HepG2 (cell line): Measurements from ENCODE around the gene LYZL1. TPM values are rescaled to one million over a fixed set of nuclear protein-coding genes. Genes with fewer than 3 reads are reported as not detected.

Experiments
- AGO2 ChIP-seq: fragments of 200-400 bp; formaldehyde crosslinking; optimal IDR thresholded peaks from 2 replicates; pipeline ENCODE3; 2017; ENCODE audit warnings: mild to moderate bottlenecking, low read depth, low read length, moderate library complexity
- ARHGAP35 ChIP-seq: sonication (generic); formaldehyde crosslinking; IDR thresholded peaks from 2 replicates; pipeline ENCODE4 v1.9.0; 2022; ENCODE audit warnings: mild to moderate bottlenecking, inconsistent platforms, moderate library complexity, missing genetic modification reagents, borderline replicate concordance
- ELK4 ChIP-seq: sonication (generic); formaldehyde crosslinking; IDR thresholded peaks from 2 replicates; pipeline ENCODE4 v1.9.0; 2021; ENCODE audit warnings: missing genetic modification reagents, borderline replicate concordance
- HES4 ChIP-seq: sonication (generic); formaldehyde crosslinking; IDR thresholded peaks from 2 replicates; pipeline ENCODE4 v1.9.0; 2021; ENCODE audit warnings: mild to moderate bottlenecking, missing genetic modification reagents, borderline replicate concordance
- IKZF5 ChIP-seq: IDR thresholded peaks from 2 replicates; pipeline ENCODE4 v1.6.1; 2018; ENCODE audit warnings: missing genetic modification reagents, mild to moderate bottlenecking, missing compliant biosample characterization
- KLF16 ChIP-seq, 2 experiments: sonication (generic) in 1 of 2; formaldehyde crosslinking in 1 of 2; IDR thresholded peaks; 2 replicates each; pipeline versions ENCODE4 v1.6.1 to v1.8.0; 2016 to 2023; ENCODE audit warnings: missing genetic modification reagents in 2 of 2, missing compliant biosample characterization in 1 of 2
- KMT2B ChIP-seq: IDR thresholded peaks from 2 replicates; pipeline ENCODE4 v1.6.1; 2016; ENCODE audit warnings: missing genetic modification reagents, missing compliant biosample characterization
- NFATC3 ChIP-seq: sonication (generic); formaldehyde crosslinking; IDR thresholded peaks from 2 replicates; pipeline ENCODE4 v1.5.1; 2020; ENCODE audit warnings: mild to moderate bottlenecking, missing genetic modification reagents
- PAWR ChIP-seq: sonication (generic); formaldehyde crosslinking; IDR thresholded peaks from 2 replicates; pipeline ENCODE4 v1.4.0; 2020; ENCODE audit warnings: missing genetic modification reagents, mild to moderate bottlenecking, borderline replicate concordance
- PPARG ChIP-seq: conservative IDR thresholded peaks from 2 replicates; pipeline ENCODE4 v1.6.1; 2016; ENCODE audit warnings: missing biosample characterization, missing genetic modification reagents
- TAF1 ChIP-seq: sonication (generic); formaldehyde crosslinking; IDR thresholded peaks from 2 replicates; pipeline ENCODE4 v1.4.0; 2020; ENCODE audit warnings: missing genetic modification reagents
- TOE1 ChIP-seq: sonication (generic); formaldehyde crosslinking; IDR thresholded peaks from 2 replicates; pipeline ENCODE4 v1.4.0; 2020; ENCODE audit warnings: mild to moderate bottlenecking, missing genetic modification reagents
- TRIM24 ChIP-seq: sonication (generic); formaldehyde crosslinking; IDR thresholded peaks from 2 replicates; pipeline ENCODE4 v1.8.0; 2022; ENCODE audit warnings: mild to moderate bottlenecking, missing genetic modification reagents
- ZBTB20 ChIP-seq: sonication (generic); formaldehyde crosslinking; IDR thresholded peaks from 2 replicates; pipeline ENCODE4 v1.8.1; 2023; ENCODE audit warnings: missing genetic modification reagents, low read depth, mild to moderate bottlenecking, borderline replicate concordance
- ZKSCAN1 ChIP-seq: fragments of 150-350 bp; IDR thresholded peaks from 2 replicates; pipeline ENCODE4 v1.6.1; 2014; ENCODE audit warnings: low read length
- ZNF18 ChIP-seq: sonication (generic); formaldehyde crosslinking; IDR thresholded peaks from 2 replicates; pipeline ENCODE4 v1.8.0; 2022; ENCODE audit warnings: mild to moderate bottlenecking, missing genetic modification reagents; ENCODE audit not compliant: insufficient replicate concordance
- ZNF30 ChIP-seq: sonication (generic); formaldehyde crosslinking; IDR thresholded peaks from 2 replicates; pipeline ENCODE4 v1.5.0; 2020; ENCODE audit warnings: mild to moderate bottlenecking, missing genetic modification reagents
- ZNF572 ChIP-seq: sonication (generic); formaldehyde crosslinking; IDR thresholded peaks from 2 replicates; pipeline ENCODE4 v1.5.1; 2020; ENCODE audit warnings: mild to moderate bottlenecking, missing genetic modification reagents
- ZNF678 ChIP-seq: sonication (generic); formaldehyde crosslinking; IDR thresholded peaks from 2 replicates; pipeline ENCODE4 v1.4.0; 2020; ENCODE audit warnings: mild to moderate bottlenecking, missing genetic modification reagents
- ZNF776 ChIP-seq: sonication (generic); formaldehyde crosslinking; IDR thresholded peaks from 2 replicates; pipeline ENCODE4 v1.4.0; 2020; ENCODE audit warnings: mild to moderate bottlenecking, missing genetic modification reagents
- ZSCAN30 ChIP-seq: sonication (generic); formaldehyde crosslinking; IDR thresholded peaks from 2 replicates; pipeline ENCODE4 v1.5.0; 2020; ENCODE audit warnings: mild to moderate bottlenecking, missing genetic modification reagents
- polyA plus RNA-seq, 8 experiments: library from polyadenylated mRNA; depleted of rRNA in 3 of 8; stranded (reverse) in 7 of 8; unstranded in 1 of 8; fragments of >200 nt; fragmentation: Illumina TruSeq in 4 of 8; extraction: Trizol in 4 of 8; gene quantifications; 2 replicates each; pipeline versions ENCODE4 v1.2.1 to v1.2.3, GENCODE V29; 2011 to 2016; ENCODE audit warnings: low read depth in 4 of 8, missing spikeins in 1 of 8, mixed read lengths in 1 of 8; ENCODE audit not compliant: insufficient read depth in 1 of 8
- total RNA-seq, 5 experiments: library from RNA; depleted of rRNA; stranded (reverse); fragments of >200 nt; fragmentation: Illumina TruSeq; extraction: Trizol; gene quantifications; 2 replicates each; pipeline ENCODE4 v1.2.3, GENCODE V29; 2016; ENCODE audit warnings: low read depth in 1 of 5
- TF ChIP-seq, protein P1 (sequence below): sonication (generic); formaldehyde crosslinking; IDR thresholded peaks from 2 replicates; pipeline ENCODE4 v1.4.0; 2020; ENCODE audit warnings: missing genetic modification reagents

The LYZL1 gene
- total and polyA plus RNA-seq, 2 of the 13 experiments (the other 11 are each of a cell fraction or from before 2014, with no cell fraction given): not detected

GRCh38 chr10:29326886-29327745 lies 38.2 kb downstream of the LYZL1 start (continued):
- no peak for TF ChIP-seq ZBTB20 (CRISPR knock-in tag)
- no peak; the same call in 1 of the 2 replicates for TF ChIP-seq KMT2B (CRISPR knock-in tag)
- no peak for TF ChIP-seq TRIM24 (CRISPR knock-in tag)
- TF ChIP-seq AGO2: no peak
- TF ChIP-seq ELK4: no peak
- no peak for TF ChIP-seq ZNF30
- no peak for TF ChIP-seq ZNF572 (CRISPR knock-in tag)
- TF ChIP-seq KLF16 (CRISPR knock-in tag; IDR thresholded peaks at IDR 0.05): peak in 1 of 2 experiments; percentile 38; a peak in 1 of 4 replicates
- no peak for TF ChIP-seq NFATC3
- peak; percentile 41; the same call in 1 of the 2 replicates for TF ChIP-seq TAF1 (CRISPR knock-in tag)
- TF ChIP-seq HES4: no peak
- TF ChIP-seq PAWR: no peak
- no peak for TF ChIP-seq ARHGAP35
- TF ChIP-seq ZNF776: no peak
- no peak for TF ChIP-seq ZNF18 (CRISPR knock-in tag)
- TF ChIP-seq PPARG (CRISPR knock-in tag): peak; percentile 38; the same call in 1 of the 2 replicates
- TF ChIP-seq IKZF5 (CRISPR knock-in tag): no peak
- no peak for TF ChIP-seq ZKSCAN1
- TF ChIP-seq ZNF678 (CRISPR knock-in tag): no peak
- no peak for TF ChIP-seq TOE1 (CRISPR knock-in tag)
- TF ChIP-seq ZSCAN30 (CRISPR knock-in tag): no peak
- TF ChIP-seq, protein P1, sequence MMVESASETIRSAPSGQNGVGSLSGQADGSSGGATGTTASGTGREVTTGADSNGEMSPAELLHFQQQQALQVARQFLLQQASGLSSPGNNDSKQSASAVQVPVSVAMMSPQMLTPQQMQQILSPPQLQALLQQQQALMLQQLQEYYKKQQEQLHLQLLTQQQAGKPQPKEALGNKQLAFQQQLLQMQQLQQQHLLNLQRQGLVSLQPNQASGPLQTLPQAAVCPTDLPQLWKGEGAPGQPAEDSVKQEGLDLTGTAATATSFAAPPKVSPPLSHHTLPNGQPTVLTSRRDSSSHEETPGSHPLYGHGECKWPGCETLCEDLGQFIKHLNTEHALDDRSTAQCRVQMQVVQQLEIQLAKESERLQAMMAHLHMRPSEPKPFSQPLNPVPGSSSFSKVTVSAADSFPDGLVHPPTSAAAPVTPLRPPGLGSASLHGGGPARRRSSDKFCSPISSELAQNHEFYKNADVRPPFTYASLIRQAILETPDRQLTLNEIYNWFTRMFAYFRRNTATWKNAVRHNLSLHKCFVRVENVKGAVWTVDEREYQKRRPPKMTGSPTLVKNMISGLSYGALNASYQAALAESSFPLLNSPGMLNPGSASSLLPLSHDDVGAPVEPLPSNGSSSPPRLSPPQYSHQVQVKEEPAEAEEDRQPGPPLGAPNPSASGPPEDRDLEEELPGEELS: peak; percentile 71
